WTC11 (cell line): ENCODE data around the gene HILPDA. TPM values are rescaled to one million over a fixed set of nuclear protein-coding genes. Genes with fewer than 3 reads are reported as not detected.
A peak's percentile ranks its signal among the peaks of the same experiment; 100 is the strongest.
"Not testable (repeated sequence)": the region's sequence is repeated elsewhere in the genome, so short reads cannot be mapped to it uniquely, and the experiment has no call there.

Experiments
- ATAC-seq: fragments of 200-7000 bp; cut with Tn5 transposase; 2 replicates; pipeline ENCODE4 v1.10.0; 2021; ENCODE audit warnings: mild to moderate bottlenecking, moderate library complexity
- CTCF ChIA-PET: fragments of 300-600 bp; sonication (Branson Sonifier 250); formaldehyde crosslinking; loops from one replicate; lab custom pipeline; 2021; ENCODE audit warnings: antibody characterized with exemption; lab: Charles Lee
- POLR2A ChIA-PET: fragments of 350-600 bp; sonication (Branson Sonifier 250); formaldehyde crosslinking; loops from one replicate; lab custom pipeline; 2021; ENCODE audit warnings: antibody characterized with exemption; lab: Charles Lee
- DNase-seq: peaks from one replicate; pipeline ENCODE4 v3.0.0; 2021; ENCODE audit warnings: low spot score
- H3K27ac Mint-ChIP-seq: 2 replicates; pipeline ENCODE4 v1.8.0; 2021; ENCODE audit warnings: mixed read lengths
- H3K27me3 Mint-ChIP-seq: 2 replicates; pipeline ENCODE4 v1.8.0; 2021; ENCODE audit warnings: low read depth, mild to moderate bottlenecking, moderate library complexity, mixed read lengths
- H3K36me3 Mint-ChIP-seq: 2 replicates; pipeline ENCODE4 v1.8.0; 2021; ENCODE audit warnings: mixed read lengths
- H3K4me1 Mint-ChIP-seq: 2 replicates; pipeline ENCODE4 v1.8.0; 2022; ENCODE audit warnings: mixed read lengths
- H3K4me3 Mint-ChIP-seq: 2 replicates; pipeline ENCODE4 v1.8.0; 2021; ENCODE audit warnings: mild to moderate bottlenecking, moderate library complexity, mixed read lengths
- H3K9me3 Mint-ChIP-seq: 2 replicates; pipeline ENCODE4 v1.8.0; 2021; ENCODE audit warnings: mixed read lengths
- ARID4B ChIP-seq: sonication (generic); formaldehyde crosslinking; IDR thresholded peaks from 2 replicates; pipeline ENCODE4 v1.8.0; 2023; ENCODE audit warnings: missing genetic modification reagents, mild to moderate bottlenecking, borderline replicate concordance
- CBFB ChIP-seq: sonication (generic); formaldehyde crosslinking; IDR thresholded peaks from 2 replicates; pipeline ENCODE4 v1.8.1; 2022; ENCODE audit warnings: mild to moderate bottlenecking, low read depth, missing genetic modification reagents
- ESRRA ChIP-seq: sonication (generic); formaldehyde crosslinking; IDR thresholded peaks from 2 replicates; pipeline ENCODE4 v1.8.1; 2022; ENCODE audit warnings: mild to moderate bottlenecking, missing genetic modification reagents, borderline replicate concordance
- FOXP1 ChIP-seq: sonication (generic); formaldehyde crosslinking; IDR thresholded peaks from 2 replicates; pipeline ENCODE4 v1.8.0; 2022; ENCODE audit warnings: missing genetic modification reagents, mild to moderate bottlenecking, moderate library complexity, borderline replicate concordance
- ZBTB43 ChIP-seq: sonication (generic); formaldehyde crosslinking; IDR thresholded peaks from 2 replicates; pipeline ENCODE4 v1.8.1; 2023; ENCODE audit warnings: mild to moderate bottlenecking, missing genetic modification reagents
- ZNF281 ChIP-seq: sonication (generic); formaldehyde crosslinking; IDR thresholded peaks from 2 replicates; pipeline ENCODE4 v1.8.0; 2023; ENCODE audit warnings: mild to moderate bottlenecking, missing genetic modification reagents
- ZNF317 ChIP-seq: sonication (generic); formaldehyde crosslinking; IDR thresholded peaks from 2 replicates; pipeline ENCODE4 v1.8.1; 2023; ENCODE audit warnings: low read depth, mild to moderate bottlenecking, moderate library complexity, missing genetic modification reagents, borderline replicate concordance
- total RNA-seq: library from RNA; stranded (reverse); gene quantifications from 3 replicates; pipeline ENCODE4 v1.2.3, GENCODE V29; 2021
- TF ChIP-seq, protein P1 (sequence below): fragments of 250-450 bp; sonication (Bioruptor Pico); IDR thresholded peaks from 2 replicates; pipeline ENCODE4 v1.9.0; 2021; ENCODE audit warnings: moderate library complexity, mild to moderate bottlenecking, inconsistent platforms, borderline replicate concordance
- TF ChIP-seq, protein P2 (sequence below): fragments of 250-450 bp; sonication (Bioruptor Pico); IDR thresholded peaks from 2 replicates; pipeline ENCODE4 v1.9.0; 2021; ENCODE audit warnings: mild to moderate bottlenecking, borderline replicate concordance
- TF ChIP-seq, protein P3 (sequence below): sonication (generic); formaldehyde crosslinking; IDR thresholded peaks from 2 replicates; pipeline ENCODE4 v1.8.1; 2023; ENCODE audit warnings: mild to moderate bottlenecking, missing genetic modification reagents, moderate library complexity
- TF ChIP-seq, protein P4 (sequence below): sonication (generic); formaldehyde crosslinking; IDR thresholded peaks from 2 replicates; pipeline ENCODE4 v1.8.1; 2022; ENCODE audit warnings: mild to moderate bottlenecking, moderate library complexity, missing genetic modification reagents

HILPDA gene
- total RNA-seq, 1 experiment from 2014 or later, result 28.7 TPM

- Mint-ChIP-seq H3K4me3 (peak overlapping the region; percentile 95), H3K36me3 (peaks cover 20% of the 10 kb centered on the region), H3K27ac (peak overlapping the region; percentile 92), H3K4me1 (peaks cover 69% of the 10 kb centered on the region), H3K9me3 (no peaks in the 10 kb centered on the region), H3K27me3 (peaks cover 9% of the 10 kb centered on the region; the same call in 1 of the 2 replicates)
- DNase-seq, result no peak
- POLR2A ChIA-PET, result no interaction called here
- no peak for ATAC-seq
- TF ChIP-seq CBFB (CRISPR knock-in tag), result no peak
- TF ChIP-seq, protein P1, sequence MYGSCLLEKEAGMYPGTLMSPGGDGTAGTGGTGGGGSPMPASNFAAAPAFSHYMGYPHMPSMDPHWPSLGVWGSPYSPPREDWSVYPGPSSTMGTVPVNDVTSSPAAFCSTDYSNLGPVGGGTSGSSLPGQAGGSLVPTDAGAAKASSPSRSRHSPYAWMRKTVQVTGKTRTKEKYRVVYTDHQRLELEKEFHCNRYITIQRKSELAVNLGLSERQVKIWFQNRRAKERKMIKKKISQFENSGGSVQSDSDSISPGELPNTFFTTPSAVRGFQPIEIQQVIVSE (CRISPR knock-in tag), result no peak
- CTCF ChIA-PET, result interaction anchor here (0.6 to 3.6 kb wide), 4 partner anchors 18 to 48 kb away, joined by 3 to 32 read pairs (median 4); no protein-coding TSS in a partner anchor
Observed at GRCh38 chr7:128456255-128456725, 612 bp downstream of the HILPDA start.

DNA sequence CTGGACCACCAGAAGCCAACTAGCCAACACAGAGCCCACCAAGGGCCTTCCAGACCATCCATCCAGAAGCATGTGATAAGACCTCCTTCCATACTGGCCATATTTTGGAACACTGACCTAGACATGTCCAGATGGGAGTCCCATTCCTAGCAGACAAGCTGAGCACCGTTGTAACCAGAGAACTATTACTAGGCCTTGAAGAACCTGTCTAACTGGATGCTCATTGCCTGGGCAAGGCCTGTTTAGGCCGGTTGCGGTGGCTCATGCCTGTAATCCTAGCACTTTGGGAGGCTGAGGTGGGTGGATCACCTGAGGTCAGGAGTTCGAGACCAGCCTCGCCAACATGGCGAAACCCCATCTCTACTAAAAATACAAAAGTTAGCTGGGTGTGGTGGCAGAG is 1.7 kb downstream of the HILPDA start:
- H3K9me3 Mint-ChIP-seq, H3K27ac Mint-ChIP-seq, DNase-seq, POLR2A ChIA-PET, ATAC-seq, H3K27me3 Mint-ChIP-seq: not testable (repeated sequence)
- Mint-ChIP-seq H3K36me3 (peaks cover 24% of the 10 kb centered on the region), H3K4me1 (peaks cover 60% of the 10 kb centered on the region), H3K4me3 (peak overlapping the region; percentile 95)
- CTCF ChIA-PET, result interaction anchor here (0.7 to 1.5 kb wide), 4 partner anchors 17 to 535 kb away, joined by 3 to 8 read pairs (median 4); no protein-coding TSS in a partner anchor

- POLR2A ChIA-PET, result no interaction called here
- DNase-seq (no peak), ATAC-seq (no peak)
- Mint-ChIP-seq H3K27me3 (peaks cover 3% of the 10 kb centered on the region; the same call in 1 of the 2 replicates), H3K27ac (peak overlapping the region; percentile 39), H3K4me3 (no peak overlapping the region), H3K9me3 (peaks cover 10% of the 10 kb centered on the region; the same call in 1 of the 2 replicates), H3K36me3 (peaks cover 37% of the 10 kb centered on the region), H3K4me1 (peaks cover 50% of the 10 kb centered on the region)
- CTCF ChIA-PET, result interaction anchor here (0.7 to 3.6 kb wide), 24 partner anchors 11 to 207 kb away, joined by 3 to 199 read pairs (median 8); partner anchors contain the start of genes IMPDH1, METTL2B and RBM28
- TF ChIP-seq, protein P1 (CRISPR knock-in tag), result no peak
- TF ChIP-seq ESRRA (CRISPR knock-in tag) (no peak), ZNF317 (no peak), ZNF281 (no peak), FOXP1 (no peak), ARID4B (no peak), ZBTB43 (CRISPR knock-in tag) (no peak)
- TF ChIP-seq, protein P2, sequence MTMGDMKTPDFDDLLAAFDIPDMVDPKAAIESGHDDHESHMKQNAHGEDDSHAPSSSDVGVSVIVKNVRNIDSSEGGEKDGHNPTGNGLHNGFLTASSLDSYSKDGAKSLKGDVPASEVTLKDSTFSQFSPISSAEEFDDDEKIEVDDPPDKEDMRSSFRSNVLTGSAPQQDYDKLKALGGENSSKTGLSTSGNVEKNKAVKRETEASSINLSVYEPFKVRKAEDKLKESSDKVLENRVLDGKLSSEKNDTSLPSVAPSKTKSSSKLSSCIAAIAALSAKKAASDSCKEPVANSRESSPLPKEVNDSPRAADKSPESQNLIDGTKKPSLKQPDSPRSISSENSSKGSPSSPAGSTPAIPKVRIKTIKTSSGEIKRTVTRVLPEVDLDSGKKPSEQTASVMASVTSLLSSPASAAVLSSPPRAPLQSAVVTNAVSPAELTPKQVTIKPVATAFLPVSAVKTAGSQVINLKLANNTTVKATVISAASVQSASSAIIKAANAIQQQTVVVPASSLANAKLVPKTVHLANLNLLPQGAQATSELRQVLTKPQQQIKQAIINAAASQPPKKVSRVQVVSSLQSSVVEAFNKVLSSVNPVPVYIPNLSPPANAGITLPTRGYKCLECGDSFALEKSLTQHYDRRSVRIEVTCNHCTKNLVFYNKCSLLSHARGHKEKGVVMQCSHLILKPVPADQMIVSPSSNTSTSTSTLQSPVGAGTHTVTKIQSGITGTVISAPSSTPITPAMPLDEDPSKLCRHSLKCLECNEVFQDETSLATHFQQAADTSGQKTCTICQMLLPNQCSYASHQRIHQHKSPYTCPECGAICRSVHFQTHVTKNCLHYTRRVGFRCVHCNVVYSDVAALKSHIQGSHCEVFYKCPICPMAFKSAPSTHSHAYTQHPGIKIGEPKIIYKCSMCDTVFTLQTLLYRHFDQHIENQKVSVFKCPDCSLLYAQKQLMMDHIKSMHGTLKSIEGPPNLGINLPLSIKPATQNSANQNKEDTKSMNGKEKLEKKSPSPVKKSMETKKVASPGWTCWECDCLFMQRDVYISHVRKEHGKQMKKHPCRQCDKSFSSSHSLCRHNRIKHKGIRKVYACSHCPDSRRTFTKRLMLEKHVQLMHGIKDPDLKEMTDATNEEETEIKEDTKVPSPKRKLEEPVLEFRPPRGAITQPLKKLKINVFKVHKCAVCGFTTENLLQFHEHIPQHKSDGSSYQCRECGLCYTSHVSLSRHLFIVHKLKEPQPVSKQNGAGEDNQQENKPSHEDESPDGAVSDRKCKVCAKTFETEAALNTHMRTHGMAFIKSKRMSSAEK (CRISPR knock-in tag), result no peak
- TF ChIP-seq, protein P3, sequence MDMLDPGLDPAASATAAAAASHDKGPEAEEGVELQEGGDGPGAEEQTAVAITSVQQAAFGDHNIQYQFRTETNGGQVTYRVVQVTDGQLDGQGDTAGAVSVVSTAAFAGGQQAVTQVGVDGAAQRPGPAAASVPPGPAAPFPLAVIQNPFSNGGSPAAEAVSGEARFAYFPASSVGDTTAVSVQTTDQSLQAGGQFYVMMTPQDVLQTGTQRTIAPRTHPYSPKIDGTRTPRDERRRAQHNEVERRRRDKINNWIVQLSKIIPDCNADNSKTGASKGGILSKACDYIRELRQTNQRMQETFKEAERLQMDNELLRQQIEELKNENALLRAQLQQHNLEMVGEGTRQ, result no peak
- TF ChIP-seq, protein P4, sequence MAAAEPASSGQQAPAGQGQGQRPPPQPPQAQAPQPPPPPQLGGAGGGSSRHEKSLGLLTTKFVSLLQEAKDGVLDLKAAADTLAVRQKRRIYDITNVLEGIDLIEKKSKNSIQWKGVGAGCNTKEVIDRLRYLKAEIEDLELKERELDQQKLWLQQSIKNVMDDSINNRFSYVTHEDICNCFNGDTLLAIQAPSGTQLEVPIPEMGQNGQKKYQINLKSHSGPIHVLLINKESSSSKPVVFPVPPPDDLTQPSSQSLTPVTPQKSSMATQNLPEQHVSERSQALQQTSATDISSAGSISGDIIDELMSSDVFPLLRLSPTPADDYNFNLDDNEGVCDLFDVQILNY, result no peak
Observed at GRCh38 chr7:128458956-128459355, 3.3 kb downstream of the HILPDA start.
